Fibroblast of gingiva (primary cell): ENCODE results near the gene SERBP1.
"Not testable (repeated sequence)": the region's sequence is repeated elsewhere in the genome, so short reads cannot be mapped to it uniquely, and the experiment has no call there.

Experiments
- DNase-seq: peaks from one replicate; pipeline ENCODE4 v3.0.0-alpha.2; 2011; ENCODE audit warnings: low read depth

The SERBP1 gene

DNA sequence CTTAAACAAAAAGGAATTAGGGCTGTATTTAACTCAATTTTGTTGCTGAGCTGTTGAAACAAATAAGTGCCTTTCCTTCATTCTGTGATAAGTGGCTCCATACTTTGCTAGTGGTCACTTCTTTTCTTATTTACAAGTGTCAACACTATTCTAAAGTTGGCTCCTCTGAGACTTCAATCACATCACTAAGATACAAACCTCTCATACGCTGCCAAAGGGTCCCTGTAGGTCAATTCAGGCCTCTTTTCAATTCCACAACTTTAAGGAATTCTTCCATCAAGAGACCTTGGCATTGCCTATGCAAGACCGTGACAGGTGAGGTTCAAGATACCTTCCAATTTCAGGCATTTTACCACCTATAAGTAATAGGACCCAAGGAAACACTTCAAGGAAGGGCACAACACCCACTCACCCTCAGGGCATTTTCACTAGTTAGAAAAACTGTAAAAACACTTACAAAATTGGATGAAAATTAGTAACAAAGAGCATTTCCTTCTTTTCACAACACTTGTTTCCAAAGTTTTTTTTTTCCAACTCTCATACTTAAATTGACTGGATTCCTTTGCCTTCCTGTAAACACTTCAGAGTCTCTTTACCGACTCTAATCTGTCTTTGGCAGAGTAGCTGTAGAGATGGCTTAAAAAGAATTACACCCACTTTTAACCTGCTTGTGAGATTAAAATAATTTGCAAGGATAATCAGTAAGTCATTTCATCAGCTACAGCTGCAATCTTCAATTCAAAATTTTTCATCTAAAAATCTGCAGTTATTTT is 24.5 kb downstream of the SERBP1 start:
- DNase-seq = no peak

GRCh38 chr1:67404212-67404620 is 26.0 kb downstream of the SERBP1 start:
- no peak for DNase-seq

- DNase-seq = no peak
Measured at GRCh38 chr1:67401443-67401842, 28.8 kb downstream of the SERBP1 start.

DNA sequence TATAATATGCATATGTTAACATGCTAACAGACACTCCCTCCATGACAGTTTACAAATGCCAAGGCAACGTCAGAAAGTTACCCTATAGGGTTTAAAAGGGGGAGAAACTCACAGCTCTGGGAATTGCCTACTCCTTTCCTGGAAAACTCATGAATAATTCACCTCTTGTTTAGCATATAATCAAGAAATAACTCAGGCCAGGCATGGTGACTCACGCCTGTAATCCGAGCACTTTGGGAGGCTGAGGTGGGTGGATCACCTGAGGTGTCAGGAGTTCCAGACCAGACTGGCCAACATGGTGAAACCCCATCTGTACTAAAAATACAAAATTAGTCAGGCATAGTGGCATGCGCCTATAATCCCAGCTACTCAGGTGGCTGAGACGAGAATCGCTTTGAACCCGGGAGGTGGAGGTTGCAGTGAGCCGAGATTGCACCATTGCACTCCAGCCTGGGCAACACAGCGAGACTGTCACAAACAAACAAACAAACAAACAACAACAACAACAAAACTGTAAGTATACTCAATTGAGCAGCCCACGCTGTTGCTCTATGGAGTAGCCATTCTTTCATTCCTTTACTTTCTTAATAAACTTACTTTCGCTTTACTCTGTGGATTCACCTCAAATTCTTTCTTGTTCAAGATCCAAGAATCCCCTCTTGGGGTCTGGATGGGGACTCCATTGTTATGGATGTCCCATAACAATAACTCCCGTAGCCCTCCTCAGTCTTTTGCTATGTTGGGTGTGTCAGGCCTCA is 30.0 kb downstream of the SERBP1 start:
- not testable (repeated sequence) for DNase-seq

DNA sequence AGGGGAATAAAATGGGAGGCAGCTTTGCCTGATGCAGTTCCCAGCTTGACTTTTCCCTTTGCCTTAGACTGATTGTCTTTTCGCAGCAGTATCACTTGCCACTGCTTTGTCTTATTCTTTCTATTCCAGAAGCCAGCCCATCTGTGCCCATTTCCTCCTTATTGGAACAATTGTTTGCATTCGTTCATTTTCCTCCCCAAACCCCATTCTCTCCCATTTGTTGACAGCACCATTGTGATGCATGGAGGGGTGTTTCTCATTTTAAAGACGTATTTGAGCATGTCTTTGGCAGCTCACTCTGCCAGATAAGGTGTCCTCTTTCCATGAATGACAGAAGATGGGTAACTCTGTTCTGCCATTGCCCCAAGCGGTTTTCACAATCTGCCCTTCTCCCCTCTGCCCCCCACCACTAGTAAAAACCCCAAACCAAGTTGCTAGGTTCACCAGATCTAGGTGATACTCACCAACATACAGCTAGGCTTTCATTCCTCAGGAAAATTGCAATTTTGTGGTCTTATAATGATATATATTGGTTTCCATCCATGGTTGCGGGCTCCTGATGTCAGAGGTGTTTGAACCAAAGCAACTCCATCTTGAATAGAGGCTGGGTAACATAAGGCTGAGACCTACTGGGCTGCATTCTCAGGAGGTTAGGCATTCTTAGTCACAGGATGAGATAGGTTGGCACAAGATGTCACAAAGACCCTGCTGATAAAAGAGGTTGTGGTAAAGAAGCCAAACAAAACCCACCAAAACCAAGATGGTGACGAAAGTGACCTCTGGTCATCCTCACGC is 30.8 kb downstream of the SERBP1 start:
- no peak for DNase-seq

- no peak for DNase-seq
Measured at GRCh38 chr1:67394548-67394947, 35.7 kb downstream of the SERBP1 start.

- DNase-seq = no peak
Measured at GRCh38 chr1:67393737-67394136, 36.5 kb downstream of the SERBP1 start.

DNA sequence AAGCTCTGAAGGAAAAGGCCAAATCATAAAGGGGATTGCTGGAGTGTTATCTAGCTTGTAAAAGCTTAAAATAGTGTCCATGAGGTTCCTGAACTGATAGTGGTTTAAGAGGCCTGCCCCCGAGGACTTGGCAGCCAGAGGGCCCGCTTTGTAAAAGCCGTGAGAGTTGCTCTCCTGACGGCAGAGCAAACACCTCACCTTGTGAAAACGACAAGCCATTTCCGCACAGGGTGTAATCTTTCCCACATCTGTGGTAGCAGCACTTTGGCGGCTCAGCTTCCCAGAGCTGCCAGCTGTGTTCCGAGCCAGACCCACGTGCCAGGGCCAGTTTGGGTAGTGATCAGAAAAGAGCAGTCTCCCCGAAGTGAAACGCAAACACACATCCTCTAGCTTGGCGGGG is 37.0 kb downstream of the SERBP1 start:
- no peak for DNase-seq

GRCh38 chr1:67390041-67390887 is 39.9 kb downstream of the SERBP1 start:
- peak; percentile 55 for DNase-seq

GRCh38 chr1:67383999-67384638 is 46.1 kb downstream of the SERBP1 start:
- no peak for DNase-seq

DNA sequence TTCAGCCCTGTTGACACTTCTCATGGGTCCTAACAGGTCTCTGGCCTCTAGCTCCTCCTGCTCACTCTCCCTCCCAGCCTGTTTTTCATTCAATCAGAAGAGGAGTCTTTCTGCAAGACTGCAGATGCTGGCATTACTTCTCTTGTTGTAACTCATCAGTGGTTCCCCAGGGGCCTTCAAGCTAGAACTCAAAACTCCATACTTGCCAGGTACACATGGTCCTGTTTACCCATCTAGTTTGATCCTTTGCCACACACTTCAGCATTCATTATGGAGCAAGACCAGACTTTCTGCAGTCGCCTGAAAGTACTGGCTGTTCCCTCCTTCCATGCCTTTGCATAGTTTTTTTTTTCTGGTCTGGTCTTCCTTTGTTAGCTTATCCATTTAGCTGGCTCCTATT is 47.9 kb downstream of the SERBP1 start:
- DNase-seq = peak; percentile 93

- no peak for DNase-seq
Measured at GRCh38 chr1:67381154-67381553, 49.0 kb downstream of the SERBP1 start.

GRCh38 chr1:67377253-67377652 is 52.9 kb downstream of the SERBP1 start:
- DNase-seq = no peak

- no peak for DNase-seq
Measured at GRCh38 chr1:67376381-67376780, 53.8 kb downstream of the SERBP1 start.

- DNase-seq = no peak
Measured at GRCh38 chr1:67372898-67373297, 57.3 kb downstream of the SERBP1 start.

DNA sequence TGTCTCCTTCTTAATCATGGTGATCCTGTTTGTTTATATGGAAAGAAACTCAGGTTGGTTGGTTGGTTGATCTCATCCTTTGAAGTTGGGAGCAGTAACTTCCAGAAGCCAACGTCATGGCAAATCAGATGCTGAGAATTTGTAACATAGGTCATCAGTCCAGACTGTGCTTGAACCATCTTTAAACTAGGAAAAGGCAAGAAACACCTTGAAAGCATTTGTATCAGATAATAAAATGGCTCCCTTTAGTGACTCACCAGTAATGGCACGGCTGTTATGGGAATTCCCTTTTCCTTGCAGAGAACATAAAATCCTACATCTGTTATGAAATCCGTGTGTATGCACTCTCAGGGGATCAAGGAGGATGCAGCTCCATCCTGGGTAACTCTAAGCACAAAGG is 58.1 kb downstream of the SERBP1 start:
- DNase-seq = no peak

- DNase-seq = no peak
Measured at GRCh38 chr1:67371681-67372080, 58.5 kb downstream of the SERBP1 start.

DNA sequence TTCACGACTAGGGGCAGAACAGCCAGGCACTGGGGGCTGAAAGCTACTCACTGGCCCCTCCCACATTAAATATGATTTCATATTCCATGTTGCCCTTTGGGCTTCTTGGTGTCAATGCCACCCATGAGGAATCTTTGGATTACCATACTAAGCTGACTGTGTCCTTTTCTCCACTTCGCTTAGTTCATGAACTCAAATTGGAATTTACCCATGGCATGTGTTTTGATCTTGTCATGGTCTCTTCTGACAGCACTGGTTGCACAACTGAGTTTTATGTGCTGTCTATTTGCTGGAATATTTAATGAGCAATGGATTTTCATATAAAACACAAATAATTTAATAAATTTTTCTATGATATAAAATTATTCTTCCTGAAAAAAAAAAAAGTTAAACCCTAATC is 59.2 kb downstream of the SERBP1 start:
- no peak for DNase-seq

DNA sequence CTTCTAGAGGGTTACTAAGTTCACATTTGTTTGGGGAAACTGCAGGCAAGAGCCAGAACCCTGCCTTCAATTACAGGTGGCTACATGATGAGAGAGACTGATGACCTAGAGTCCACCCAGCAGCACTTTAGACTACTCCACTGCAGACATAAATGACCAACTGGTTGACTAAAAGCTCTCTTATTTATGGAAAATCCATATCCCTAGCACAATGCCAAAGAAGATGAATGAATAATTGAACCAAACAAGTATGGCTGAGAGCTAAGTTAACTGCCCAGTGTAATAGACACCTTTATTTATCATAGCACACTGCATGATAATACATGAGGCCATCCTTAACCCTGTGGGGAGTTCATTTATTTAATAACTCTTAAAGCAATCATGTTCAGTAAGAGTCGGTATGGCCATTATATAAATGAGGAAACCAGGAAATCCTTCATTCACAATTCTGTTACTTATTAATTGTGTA is 62.1 kb downstream of the SERBP1 start:
- no peak for DNase-seq

DNA sequence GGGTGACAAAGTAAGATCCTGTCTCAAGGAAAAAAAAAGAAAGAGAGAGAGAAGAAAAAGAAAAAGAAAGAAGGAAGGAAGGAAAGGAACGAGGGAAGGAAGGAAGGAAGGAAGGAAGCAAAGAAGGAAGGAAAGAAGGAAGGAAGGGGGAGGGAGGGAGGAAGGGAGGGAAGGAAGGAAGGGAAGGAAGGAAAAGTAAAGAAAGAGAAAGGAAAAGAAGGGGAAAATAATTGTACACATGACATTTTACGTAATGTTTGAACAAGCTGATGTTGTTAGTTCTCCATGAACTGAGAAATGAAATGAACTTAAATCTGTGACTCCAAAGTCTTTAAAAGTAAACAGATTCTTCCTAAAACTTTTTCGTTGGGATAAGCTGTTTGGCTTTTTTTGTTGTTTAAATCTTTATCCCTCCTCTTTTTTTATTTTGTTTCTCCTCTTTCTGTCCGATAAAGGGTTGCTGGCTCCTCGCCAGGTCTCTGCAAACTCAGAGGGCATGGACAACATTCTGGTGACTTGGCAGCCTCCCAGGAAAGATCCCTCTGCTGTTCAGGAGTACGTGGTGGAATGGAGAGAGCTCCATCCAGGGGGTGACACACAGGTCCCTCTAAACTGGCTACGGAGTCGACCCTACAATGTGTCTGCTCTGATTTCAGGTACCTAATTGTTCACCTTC is 62.7 kb downstream of the SERBP1 start:
- DNase-seq = no peak

DNA sequence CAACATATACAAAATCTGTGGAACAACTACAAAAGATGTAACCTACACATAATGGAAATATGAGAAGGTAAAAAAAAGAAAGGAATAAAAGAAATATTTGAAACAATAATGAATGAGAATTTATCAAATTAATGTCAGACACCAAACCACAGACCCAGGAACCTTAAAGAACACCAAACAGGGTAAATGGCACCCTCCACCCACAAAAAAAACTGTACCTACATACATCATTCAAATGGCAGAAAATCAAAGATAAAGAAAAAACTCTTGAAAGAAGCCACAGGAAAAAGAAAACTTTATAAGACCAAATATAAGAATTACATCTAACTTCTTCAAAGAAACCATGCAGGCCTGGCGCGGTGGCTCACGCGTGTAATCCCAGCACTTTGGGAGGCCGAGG is 68.6 kb downstream of the SERBP1 start:
- no peak for DNase-seq
